SK-N-SH treated with all-trans-retinoic acid at 6 μM for 48 hours (cell line): ENCODE data around the gene CTBP1.

Experiments used
- ATAC-seq: fragments of 200-7000 bp; cut with Tn5 transposase; 3 replicates; pipeline ENCODE4 v1.9.1; 2020; ENCODE audit warnings: mild to moderate bottlenecking, moderate library complexity
- ARNTL ChIP-seq: fragments of 450-650 bp; formaldehyde crosslinking; IDR thresholded peaks from 2 replicates; pipeline ENCODE4 v1.5.0; 2020; ENCODE audit warnings: low read depth, mild to moderate bottlenecking, moderate library complexity, borderline replicate concordance
- BACH2 ChIP-seq: fragments of 250-450 bp; sonication (Bioruptor Pico); IDR thresholded peaks from 2 replicates; pipeline ENCODE4 v1.9.0; 2021; ENCODE audit warnings: mild to moderate bottlenecking, borderline replicate concordance
- CREB5 ChIP-seq: fragments of 250-450 bp; sonication (Bioruptor Pico); IDR thresholded peaks from 2 replicates; pipeline ENCODE4 v1.5.1; 2020; ENCODE audit warnings: low read depth, mild to moderate bottlenecking, moderate library complexity
- CSDC2 ChIP-seq: fragments of 250-450 bp; sonication (Bioruptor Pico); IDR thresholded peaks from 2 replicates; pipeline ENCODE4 v1.5.0; 2020; ENCODE audit warnings: mild to moderate bottlenecking, moderate library complexity
- CSRNP3 ChIP-seq: fragments of 250-450 bp; sonication (Bioruptor Pico); IDR thresholded peaks from 2 replicates; pipeline ENCODE4 v1.5.1; 2021; ENCODE audit warnings: mild to moderate bottlenecking, moderate library complexity
- ISL1 ChIP-seq: fragments of 250-450 bp; sonication (Bioruptor Pico); IDR thresholded peaks from 2 replicates; pipeline ENCODE4 v2.1.2; 2022; ENCODE audit warnings: mild to moderate bottlenecking, moderate library complexity
- OSR1 ChIP-seq: fragments of 250-450 bp; sonication (Bioruptor Pico); IDR thresholded peaks from 2 replicates; pipeline ENCODE4 v1.8.0; 2022; ENCODE audit warnings: moderate library complexity, mild to moderate bottlenecking, inconsistent platforms
- PPARA ChIP-seq: fragments of 250-450 bp; sonication (Bioruptor Pico); IDR thresholded peaks from 2 replicates; pipeline ENCODE4 v1.5.0; 2020; ENCODE audit warnings: mild to moderate bottlenecking, borderline replicate concordance
- RARB ChIP-seq: fragments of 250-450 bp; sonication (Bioruptor Pico); IDR thresholded peaks from 2 replicates; pipeline ENCODE4 v1.8.0; 2021; ENCODE audit warnings: mild to moderate bottlenecking, moderate library complexity
- SNAI2 ChIP-seq: fragments of 250-450 bp; sonication (Bioruptor Pico); IDR thresholded peaks from 2 replicates; pipeline ENCODE4 v1.5.0; 2020; ENCODE audit warnings: mild to moderate bottlenecking, moderate library complexity
- TCF4 ChIP-seq: fragments of 250-450 bp; sonication (Bioruptor Pico); IDR thresholded peaks from 2 replicates; pipeline ENCODE4 v1.8.0; 2021; ENCODE audit warnings: mild to moderate bottlenecking, moderate library complexity, borderline replicate concordance
- TOX ChIP-seq: fragments of 250-450 bp; sonication (Bioruptor Pico); IDR thresholded peaks from 2 replicates; pipeline ENCODE4 v1.8.0; 2021; ENCODE audit warnings: mild to moderate bottlenecking, moderate library complexity, borderline replicate concordance
- ZC3H10 ChIP-seq: fragments of 250-450 bp; sonication (Bioruptor Pico); IDR thresholded peaks from 2 replicates; pipeline ENCODE4 v1.5.1; 2021; ENCODE audit warnings: mild to moderate bottlenecking, moderate library complexity
- ZFP3 ChIP-seq: fragments of 250-450 bp; sonication (Bioruptor Pico); IDR thresholded peaks from 2 replicates; pipeline ENCODE4 v1.5.0; 2020; ENCODE audit warnings: mild to moderate bottlenecking, moderate library complexity
- ZFP30 ChIP-seq: fragments of 450-650 bp; formaldehyde crosslinking; IDR thresholded peaks from 2 replicates; pipeline ENCODE4 v1.5.0; 2022; ENCODE audit warnings: mild to moderate bottlenecking, moderate library complexity
- ZNF565 ChIP-seq: fragments of 450-650 bp; formaldehyde crosslinking; conservative IDR thresholded peaks from 2 replicates; pipeline ENCODE4 v1.5.0; 2020; ENCODE audit warnings: low read depth, mild to moderate bottlenecking, moderate library complexity
- ZNF70 ChIP-seq: fragments of 450-650 bp; formaldehyde crosslinking; IDR thresholded peaks from 2 replicates; pipeline ENCODE4 v1.5.0; 2020; ENCODE audit warnings: mild to moderate bottlenecking, moderate library complexity
- ZNF8 ChIP-seq: fragments of 450-650 bp; formaldehyde crosslinking; IDR thresholded peaks from 2 replicates; pipeline ENCODE4 v1.5.0; 2020; ENCODE audit warnings: mild to moderate bottlenecking, moderate library complexity
- TF ChIP-seq, protein P1 (sequence below): fragments of 250-450 bp; sonication (Bioruptor Pico); IDR thresholded peaks from 2 replicates; pipeline ENCODE4 v1.5.0; 2020; ENCODE audit warnings: mild to moderate bottlenecking, moderate library complexity
- TF ChIP-seq, protein P2 (sequence below): fragments of 250-450 bp; sonication (Bioruptor Pico); IDR thresholded peaks from 2 replicates; pipeline ENCODE4 v1.8.0; 2021; ENCODE audit warnings: low read depth, mild to moderate bottlenecking, moderate library complexity, borderline replicate concordance
- TF ChIP-seq, protein P3 (sequence below): fragments of 250-450 bp; sonication (Bioruptor Pico); IDR thresholded peaks from 2 replicates; pipeline ENCODE4 v1.8.0; 2020; ENCODE audit warnings: mild to moderate bottlenecking, moderate library complexity, borderline replicate concordance

Gene CTBP1

DNA sequence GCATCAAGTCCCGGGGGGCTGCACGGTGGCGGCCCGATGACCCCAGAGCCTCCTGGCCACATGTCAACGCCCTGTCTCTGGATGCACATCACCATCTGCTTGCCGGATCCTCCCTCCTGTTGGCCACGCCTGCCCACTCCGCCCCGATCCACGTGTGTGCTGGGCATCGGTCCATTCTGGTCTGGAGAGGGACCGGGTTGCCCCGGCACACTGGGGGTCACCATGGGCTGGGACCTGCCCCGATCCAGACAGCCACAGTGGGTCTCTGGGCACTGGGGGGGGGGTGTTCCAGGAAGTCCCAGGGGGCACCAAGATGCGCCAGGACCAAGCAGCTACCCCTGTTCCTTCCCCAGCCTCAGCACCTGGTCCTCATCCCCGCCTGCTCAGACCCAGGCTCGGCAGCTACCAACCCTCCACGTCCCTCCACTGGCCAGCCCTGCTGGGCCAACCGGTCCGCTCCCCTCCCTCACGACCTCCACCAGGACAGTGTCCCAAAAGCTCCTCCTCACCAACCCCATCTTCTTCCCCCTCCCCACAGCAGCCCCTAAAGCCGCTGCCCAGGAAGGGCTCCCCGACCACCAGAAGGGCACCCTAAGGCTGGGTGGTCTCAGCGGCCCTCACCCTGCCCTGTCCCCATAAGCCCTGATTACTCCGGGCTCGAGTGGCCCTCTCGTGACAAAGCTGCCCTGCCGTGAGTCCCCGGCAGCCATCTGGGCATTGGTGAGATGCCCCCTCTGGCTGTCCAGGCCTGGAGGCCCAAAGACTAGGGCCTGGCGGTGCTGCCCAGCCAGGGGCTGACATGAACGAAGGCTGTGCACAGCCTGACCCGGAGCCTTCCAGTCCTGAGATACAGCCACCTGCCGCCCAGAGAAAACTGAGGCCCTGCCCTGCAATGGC lies 4.6 kb downstream of the CTBP1 start:
- TF ChIP-seq TCF4 (CRISPR knock-in tag) = no peak
- TF ChIP-seq, protein P1, sequence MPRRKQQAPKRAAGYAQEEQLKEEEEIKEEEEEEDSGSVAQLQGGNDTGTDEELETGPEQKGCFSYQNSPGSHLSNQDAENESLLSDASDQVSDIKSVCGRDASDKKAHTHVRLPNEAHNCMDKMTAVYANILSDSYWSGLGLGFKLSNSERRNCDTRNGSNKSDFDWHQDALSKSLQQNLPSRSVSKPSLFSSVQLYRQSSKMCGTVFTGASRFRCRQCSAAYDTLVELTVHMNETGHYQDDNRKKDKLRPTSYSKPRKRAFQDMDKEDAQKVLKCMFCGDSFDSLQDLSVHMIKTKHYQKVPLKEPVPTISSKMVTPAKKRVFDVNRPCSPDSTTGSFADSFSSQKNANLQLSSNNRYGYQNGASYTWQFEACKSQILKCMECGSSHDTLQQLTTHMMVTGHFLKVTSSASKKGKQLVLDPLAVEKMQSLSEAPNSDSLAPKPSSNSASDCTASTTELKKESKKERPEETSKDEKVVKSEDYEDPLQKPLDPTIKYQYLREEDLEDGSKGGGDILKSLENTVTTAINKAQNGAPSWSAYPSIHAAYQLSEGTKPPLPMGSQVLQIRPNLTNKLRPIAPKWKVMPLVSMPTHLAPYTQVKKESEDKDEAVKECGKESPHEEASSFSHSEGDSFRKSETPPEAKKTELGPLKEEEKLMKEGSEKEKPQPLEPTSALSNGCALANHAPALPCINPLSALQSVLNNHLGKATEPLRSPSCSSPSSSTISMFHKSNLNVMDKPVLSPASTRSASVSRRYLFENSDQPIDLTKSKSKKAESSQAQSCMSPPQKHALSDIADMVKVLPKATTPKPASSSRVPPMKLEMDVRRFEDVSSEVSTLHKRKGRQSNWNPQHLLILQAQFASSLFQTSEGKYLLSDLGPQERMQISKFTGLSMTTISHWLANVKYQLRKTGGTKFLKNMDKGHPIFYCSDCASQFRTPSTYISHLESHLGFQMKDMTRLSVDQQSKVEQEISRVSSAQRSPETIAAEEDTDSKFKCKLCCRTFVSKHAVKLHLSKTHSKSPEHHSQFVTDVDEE (CRISPR knock-in tag) = no peak
- no peak for TF ChIP-seq CREB5 (CRISPR knock-in tag)
- TF ChIP-seq, protein P2, sequence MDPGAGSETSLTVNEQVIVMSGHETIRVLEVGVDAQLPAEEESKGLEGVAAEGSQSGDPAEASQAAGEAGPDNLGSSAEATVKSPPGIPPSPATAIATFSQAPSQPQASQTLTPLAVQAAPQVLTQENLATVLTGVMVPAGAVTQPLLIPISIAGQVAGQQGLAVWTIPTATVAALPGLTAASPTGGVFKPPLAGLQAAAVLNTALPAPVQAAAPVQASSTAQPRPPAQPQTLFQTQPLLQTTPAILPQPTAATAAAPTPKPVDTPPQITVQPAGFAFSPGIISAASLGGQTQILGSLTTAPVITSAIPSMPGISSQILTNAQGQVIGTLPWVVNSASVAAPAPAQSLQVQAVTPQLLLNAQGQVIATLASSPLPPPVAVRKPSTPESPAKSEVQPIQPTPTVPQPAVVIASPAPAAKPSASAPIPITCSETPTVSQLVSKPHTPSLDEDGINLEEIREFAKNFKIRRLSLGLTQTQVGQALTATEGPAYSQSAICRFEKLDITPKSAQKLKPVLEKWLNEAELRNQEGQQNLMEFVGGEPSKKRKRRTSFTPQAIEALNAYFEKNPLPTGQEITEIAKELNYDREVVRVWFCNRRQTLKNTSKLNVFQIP (CRISPR knock-in tag) = no peak
- TF ChIP-seq, protein P3, sequence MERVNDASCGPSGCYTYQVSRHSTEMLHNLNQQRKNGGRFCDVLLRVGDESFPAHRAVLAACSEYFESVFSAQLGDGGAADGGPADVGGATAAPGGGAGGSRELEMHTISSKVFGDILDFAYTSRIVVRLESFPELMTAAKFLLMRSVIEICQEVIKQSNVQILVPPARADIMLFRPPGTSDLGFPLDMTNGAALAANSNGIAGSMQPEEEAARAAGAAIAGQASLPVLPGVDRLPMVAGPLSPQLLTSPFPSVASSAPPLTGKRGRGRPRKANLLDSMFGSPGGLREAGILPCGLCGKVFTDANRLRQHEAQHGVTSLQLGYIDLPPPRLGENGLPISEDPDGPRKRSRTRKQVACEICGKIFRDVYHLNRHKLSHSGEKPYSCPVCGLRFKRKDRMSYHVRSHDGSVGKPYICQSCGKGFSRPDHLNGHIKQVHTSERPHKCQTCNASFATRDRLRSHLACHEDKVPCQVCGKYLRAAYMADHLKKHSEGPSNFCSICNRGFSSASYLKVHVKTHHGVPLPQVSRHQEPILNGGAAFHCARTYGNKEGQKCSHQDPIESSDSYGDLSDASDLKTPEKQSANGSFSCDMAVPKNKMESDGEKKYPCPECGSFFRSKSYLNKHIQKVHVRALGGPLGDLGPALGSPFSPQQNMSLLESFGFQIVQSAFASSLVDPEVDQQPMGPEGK (CRISPR knock-in tag) = no peak
- TF ChIP-seq ARNTL (CRISPR knock-in tag) = no peak
- TF ChIP-seq ZC3H10 (CRISPR knock-in tag) = no peak
- TF ChIP-seq ZFP3 (CRISPR knock-in tag) = no peak
- no peak for TF ChIP-seq PPARA
- TF ChIP-seq RARB (CRISPR knock-in tag) = no peak
- no peak for TF ChIP-seq OSR1 (CRISPR knock-in tag)
- no peak for TF ChIP-seq BACH2 (CRISPR knock-in tag)
- TF ChIP-seq ZFP30 = no peak
- no peak for TF ChIP-seq CSRNP3 (CRISPR knock-in tag)
- ATAC-seq = no peak

DNA sequence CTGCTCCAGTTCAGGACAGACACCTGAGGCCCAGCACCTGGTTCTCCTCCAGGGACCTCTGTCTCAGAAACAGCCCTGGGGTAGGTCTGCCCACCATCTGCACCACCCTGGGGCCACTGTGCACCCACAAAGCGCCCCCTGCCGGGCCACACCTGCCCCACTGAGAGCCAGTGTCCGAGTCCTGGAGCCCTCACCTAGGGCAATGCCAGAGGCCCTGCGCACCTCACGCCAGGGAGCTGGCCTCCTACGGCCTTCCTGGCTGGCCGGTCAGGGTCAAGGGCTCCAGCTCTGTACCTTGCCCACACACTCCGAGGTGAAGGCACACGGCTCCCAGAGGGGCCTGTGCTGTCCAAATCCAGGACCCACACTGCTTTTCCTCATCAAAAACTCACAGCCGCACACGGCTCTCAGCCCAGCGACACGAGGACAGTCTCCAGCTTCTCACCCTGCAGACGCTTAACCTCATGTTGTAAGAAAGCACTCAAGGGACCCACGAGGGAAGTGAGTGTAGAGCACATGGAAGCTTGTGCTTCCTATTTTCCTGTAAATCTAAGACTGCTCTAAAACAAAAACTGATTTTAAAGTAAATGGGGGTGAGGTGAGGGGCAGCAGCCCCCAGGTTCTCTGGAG lies 5.4 kb downstream of the CTBP1 start:
- no peak for ATAC-seq
- TF ChIP-seq ISL1 (CRISPR knock-in tag) = no peak
- no peak for TF ChIP-seq ZNF565 (CRISPR knock-in tag)
- no peak for TF ChIP-seq BACH2 (CRISPR knock-in tag)
- TF ChIP-seq SNAI2 = no peak
- no peak for TF ChIP-seq ZC3H10 (CRISPR knock-in tag)
- TF ChIP-seq TOX (CRISPR knock-in tag) = no peak
- TF ChIP-seq, protein P2 (CRISPR knock-in tag) = no peak
- TF ChIP-seq ZFP30 = no peak
- TF ChIP-seq CREB5 (CRISPR knock-in tag) = no peak
- TF ChIP-seq ZNF8 = no peak
- TF ChIP-seq ZNF70 (CRISPR knock-in tag) = no peak
- no peak for TF ChIP-seq OSR1 (CRISPR knock-in tag)
- no peak for TF ChIP-seq RARB (CRISPR knock-in tag)
- no peak for TF ChIP-seq CSDC2
- TF ChIP-seq ZFP3 (CRISPR knock-in tag) = no peak
- TF ChIP-seq TCF4 (CRISPR knock-in tag) = no peak
- no peak for TF ChIP-seq CSRNP3 (CRISPR knock-in tag)
